ENCODE measurements around the gene PLD5.

DNA sequence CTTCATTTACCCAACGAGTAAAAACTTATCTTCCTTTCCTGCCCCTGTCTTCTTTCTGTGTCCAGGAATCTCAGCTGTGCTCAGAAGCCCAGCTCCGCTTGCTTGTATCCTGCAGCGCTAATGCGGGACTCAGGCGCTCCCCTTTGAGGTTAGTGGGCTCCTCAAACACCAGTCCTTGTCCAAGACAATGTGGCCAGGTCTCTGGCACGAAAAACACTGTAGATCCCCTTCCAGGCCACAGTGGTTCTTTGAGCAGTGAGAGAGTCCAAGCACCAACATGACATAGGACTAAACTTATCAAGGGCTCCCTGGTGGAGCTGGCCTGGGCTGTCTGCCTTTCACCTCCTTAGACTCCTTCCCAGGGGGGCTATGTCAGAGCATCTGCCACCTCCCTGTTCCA lies 53.7 kb downstream of the PLD5 start:
- TF ChIP-seq EZH2phosphoT487 (IDR thresholded peaks at IDR 0.05; ENCODE audit: borderline replicate concordance, low read length), result no peak
- TF ChIP-seq, protein P1, sequence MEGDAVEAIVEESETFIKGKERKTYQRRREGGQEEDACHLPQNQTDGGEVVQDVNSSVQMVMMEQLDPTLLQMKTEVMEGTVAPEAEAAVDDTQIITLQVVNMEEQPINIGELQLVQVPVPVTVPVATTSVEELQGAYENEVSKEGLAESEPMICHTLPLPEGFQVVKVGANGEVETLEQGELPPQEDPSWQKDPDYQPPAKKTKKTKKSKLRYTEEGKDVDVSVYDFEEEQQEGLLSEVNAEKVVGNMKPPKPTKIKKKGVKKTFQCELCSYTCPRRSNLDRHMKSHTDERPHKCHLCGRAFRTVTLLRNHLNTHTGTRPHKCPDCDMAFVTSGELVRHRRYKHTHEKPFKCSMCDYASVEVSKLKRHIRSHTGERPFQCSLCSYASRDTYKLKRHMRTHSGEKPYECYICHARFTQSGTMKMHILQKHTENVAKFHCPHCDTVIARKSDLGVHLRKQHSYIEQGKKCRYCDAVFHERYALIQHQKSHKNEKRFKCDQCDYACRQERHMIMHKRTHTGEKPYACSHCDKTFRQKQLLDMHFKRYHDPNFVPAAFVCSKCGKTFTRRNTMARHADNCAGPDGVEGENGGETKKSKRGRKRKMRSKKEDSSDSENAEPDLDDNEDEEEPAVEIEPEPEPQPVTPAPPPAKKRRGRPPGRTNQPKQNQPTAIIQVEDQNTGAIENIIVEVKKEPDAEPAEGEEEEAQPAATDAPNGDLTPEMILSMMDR (IDR thresholded peaks at IDR 0.05; ENCODE audit: low read depth, low read length, poor library complexity, severe bottlenecking), result no peak

Data from DOHH2 (cell line).